Measurements from ENCODE around the gene ZFP36.

Gene ZFP36

DNA sequence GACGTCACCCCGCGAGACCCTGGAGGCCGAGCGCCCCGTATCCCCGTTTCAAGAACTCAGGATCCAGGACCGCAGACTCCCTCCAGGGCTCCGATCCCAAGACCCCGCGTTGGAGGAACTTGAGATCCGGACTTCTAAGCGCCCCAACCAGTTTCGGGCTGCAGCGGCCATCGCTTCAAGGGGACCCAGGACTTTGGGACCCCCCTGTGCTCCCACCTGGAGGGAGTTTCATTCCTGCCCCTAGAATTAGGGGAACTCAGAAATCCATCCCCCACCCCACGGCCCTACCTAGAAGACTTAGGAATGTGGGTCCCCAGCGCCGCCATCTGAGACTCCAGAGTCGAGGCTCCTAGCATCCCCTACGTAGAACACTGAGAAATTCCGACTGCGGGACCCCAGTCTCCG, 6.2 kb downstream of the ZFP36 start:
- peak overlapping the region; percentile 81 for H3K27ac ChIP-seq (ENCODE audit: low read length)
- H3K4me2 ChIP-seq (ENCODE audit: low read length), result peak overlapping the region; percentile 80
- no peaks in the 10 kb centered on the region for H3K27me3 ChIP-seq (ENCODE audit: low read depth, low read length)
- H4K20me1 ChIP-seq (ENCODE audit: insufficient read depth, low read length), result peaks cover 17% of the 10 kb centered on the region
- peaks cover 29% of the 10 kb centered on the region for H3K36me3 ChIP-seq (replicated peaks; ENCODE audit: low read depth, low read length)
- H3K4me3 ChIP-seq (ENCODE audit: low read length), result peak overlapping the region; percentile 95
- peak overlapping the region; percentile 100 for H3K9ac ChIP-seq (ENCODE audit: low read length)
- peak overlapping the region; percentile 62 for H2AFZ ChIP-seq (ENCODE audit: low read depth, low read length)
- no peaks in the 10 kb centered on the region for H3K9me3 ChIP-seq (ENCODE audit: insufficient read depth, low read length)
- peaks cover 28% of the 10 kb centered on the region for H3K4me1 ChIP-seq (ENCODE audit: low read length)
- TF ChIP-seq, protein P1, sequence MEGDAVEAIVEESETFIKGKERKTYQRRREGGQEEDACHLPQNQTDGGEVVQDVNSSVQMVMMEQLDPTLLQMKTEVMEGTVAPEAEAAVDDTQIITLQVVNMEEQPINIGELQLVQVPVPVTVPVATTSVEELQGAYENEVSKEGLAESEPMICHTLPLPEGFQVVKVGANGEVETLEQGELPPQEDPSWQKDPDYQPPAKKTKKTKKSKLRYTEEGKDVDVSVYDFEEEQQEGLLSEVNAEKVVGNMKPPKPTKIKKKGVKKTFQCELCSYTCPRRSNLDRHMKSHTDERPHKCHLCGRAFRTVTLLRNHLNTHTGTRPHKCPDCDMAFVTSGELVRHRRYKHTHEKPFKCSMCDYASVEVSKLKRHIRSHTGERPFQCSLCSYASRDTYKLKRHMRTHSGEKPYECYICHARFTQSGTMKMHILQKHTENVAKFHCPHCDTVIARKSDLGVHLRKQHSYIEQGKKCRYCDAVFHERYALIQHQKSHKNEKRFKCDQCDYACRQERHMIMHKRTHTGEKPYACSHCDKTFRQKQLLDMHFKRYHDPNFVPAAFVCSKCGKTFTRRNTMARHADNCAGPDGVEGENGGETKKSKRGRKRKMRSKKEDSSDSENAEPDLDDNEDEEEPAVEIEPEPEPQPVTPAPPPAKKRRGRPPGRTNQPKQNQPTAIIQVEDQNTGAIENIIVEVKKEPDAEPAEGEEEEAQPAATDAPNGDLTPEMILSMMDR (IDR thresholded peaks at IDR 0.05; ENCODE audit: low read depth, low read length), result no peak; the same call in 1 of the 2 replicates
- TF ChIP-seq EZH2phosphoT487 (IDR thresholded peaks at IDR 0.05; ENCODE audit: low read depth), result no peak
- H3K79me2 ChIP-seq (ENCODE audit: low read length), result peaks cover 43% of the 10 kb centered on the region

DNA sequence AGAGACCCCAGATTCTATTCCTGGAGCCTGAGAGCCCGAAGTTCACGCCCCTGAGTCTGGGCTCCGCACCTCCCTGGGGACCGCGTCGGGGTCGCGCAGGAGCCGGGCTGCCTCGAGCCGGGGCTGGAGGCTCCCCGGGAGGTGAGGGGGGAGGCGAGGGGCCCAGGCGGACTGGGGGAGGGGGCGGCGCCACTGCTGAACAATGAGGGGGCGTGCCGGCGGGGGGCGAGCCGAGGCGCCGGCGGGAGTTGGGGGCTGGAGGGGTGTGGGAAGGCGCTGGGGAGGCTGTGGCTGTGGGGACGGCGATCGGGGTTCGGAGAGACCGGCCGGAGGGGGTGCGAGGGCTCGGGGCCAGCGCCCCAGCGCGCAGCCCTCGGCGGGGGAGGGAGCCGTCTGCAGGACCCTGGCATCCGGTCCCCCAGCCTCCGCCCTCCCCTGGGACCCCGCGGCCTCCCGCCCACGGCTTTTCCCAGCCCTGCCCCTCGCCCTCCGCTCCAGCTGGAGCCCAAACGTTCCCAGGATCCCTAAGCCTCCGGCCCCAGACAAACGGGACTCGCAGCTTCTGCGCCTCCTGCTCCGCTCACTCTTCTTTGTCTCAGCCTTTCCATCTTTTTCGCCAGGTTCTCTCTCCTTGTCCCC, 6.7 kb downstream of the ZFP36 start:
- H3K9me3 ChIP-seq (ENCODE audit: insufficient read depth, low read length), result no peaks in the 10 kb centered on the region
- peaks cover 26% of the 10 kb centered on the region for H3K36me3 ChIP-seq (replicated peaks; ENCODE audit: low read depth, low read length)
- H3K4me3 ChIP-seq (ENCODE audit: low read length), result peak overlapping the region; percentile 95
- H3K27me3 ChIP-seq (ENCODE audit: low read depth, low read length), result no peaks in the 10 kb centered on the region
- peaks cover 28% of the 10 kb centered on the region for H3K4me1 ChIP-seq (ENCODE audit: low read length)
- H4K20me1 ChIP-seq (ENCODE audit: insufficient read depth, low read length), result peaks cover 12% of the 10 kb centered on the region
- TF ChIP-seq, protein P1 (IDR thresholded peaks at IDR 0.05; ENCODE audit: low read depth, low read length), result no peak
- TF ChIP-seq EZH2phosphoT487 (IDR thresholded peaks at IDR 0.05; ENCODE audit: low read depth), result no peak
- H2AFZ ChIP-seq (ENCODE audit: low read depth, low read length), result peak overlapping the region; percentile 62
- H3K9ac ChIP-seq (ENCODE audit: low read length), result peak overlapping the region; percentile 100
- H3K79me2 ChIP-seq (ENCODE audit: low read length), result peaks cover 38% of the 10 kb centered on the region
- H3K27ac ChIP-seq (ENCODE audit: low read length), result peak overlapping the region; percentile 81
- H3K4me2 ChIP-seq (ENCODE audit: low read length), result peak overlapping the region; percentile 80

DNA sequence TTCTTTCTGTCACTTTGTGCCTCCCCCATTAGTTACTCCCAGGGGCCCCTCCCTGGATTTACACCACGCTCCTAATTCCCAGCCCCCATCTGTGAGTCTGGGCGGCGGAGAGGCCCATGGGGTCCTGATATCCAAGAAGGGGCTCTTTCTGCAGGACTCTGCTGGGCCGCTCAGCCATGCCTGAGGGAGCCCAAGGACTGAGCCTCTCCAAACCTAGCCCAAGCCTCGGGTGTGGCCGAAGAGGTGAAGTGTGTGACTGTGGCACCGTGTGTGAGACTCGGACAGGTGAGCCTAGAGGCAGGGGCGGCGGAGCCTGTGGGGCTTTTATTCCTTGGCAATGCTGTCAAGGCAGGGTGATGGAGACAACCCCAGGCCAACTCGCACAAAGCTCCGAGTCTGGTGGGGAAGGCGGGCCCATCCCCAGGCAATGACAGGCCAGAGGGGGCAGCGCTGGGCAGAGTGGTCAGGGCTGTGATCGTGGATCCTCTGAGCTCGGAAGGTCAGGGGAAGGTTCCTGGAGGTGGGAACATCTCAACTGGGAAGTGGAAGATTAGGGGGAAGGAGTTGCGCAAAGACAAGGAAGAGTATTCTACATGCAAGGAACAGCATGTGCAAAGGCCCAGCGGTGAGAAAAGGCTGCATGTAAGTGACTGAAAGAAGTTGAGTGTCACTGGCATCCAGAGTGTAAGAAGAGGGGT, 7.4 kb downstream of the ZFP36 start:
- no peaks in the 10 kb centered on the region for H3K27me3 ChIP-seq (ENCODE audit: low read depth, low read length)
- H3K4me1 ChIP-seq (ENCODE audit: low read length), result peaks cover 28% of the 10 kb centered on the region
- H3K9ac ChIP-seq (ENCODE audit: low read length), result peak overlapping the region; percentile 100
- H3K4me3 ChIP-seq (ENCODE audit: low read length), result peak overlapping the region; percentile 95
- TF ChIP-seq EZH2phosphoT487 (IDR thresholded peaks at IDR 0.05; ENCODE audit: low read depth), result no peak
- TF ChIP-seq, protein P1 (IDR thresholded peaks at IDR 0.05; ENCODE audit: low read depth, low read length), result peak; percentile 31
- H3K36me3 ChIP-seq (replicated peaks; ENCODE audit: low read depth, low read length), result peaks cover 27% of the 10 kb centered on the region
- no peaks in the 10 kb centered on the region for H3K9me3 ChIP-seq (ENCODE audit: insufficient read depth, low read length)
- H4K20me1 ChIP-seq (ENCODE audit: insufficient read depth, low read length), result peaks cover 7% of the 10 kb centered on the region; the same call in 1 of the 2 replicates
- peak overlapping the region; percentile 80 for H3K4me2 ChIP-seq (ENCODE audit: low read length)
- H3K79me2 ChIP-seq (ENCODE audit: low read length), result peaks cover 32% of the 10 kb centered on the region
- peak overlapping the region; percentile 81; the same call in 1 of the 2 replicates for H3K27ac ChIP-seq (ENCODE audit: low read length)
- H2AFZ ChIP-seq (ENCODE audit: low read depth, low read length), result no peak overlapping the region
